H1 (cell line): ENCODE results near the gene NELFE. TPM values are rescaled to one million over a fixed set of nuclear protein-coding genes. Genes with fewer than 3 reads are reported as not detected.

Source experiments
- CTCF ChIA-PET: fragments of 300-600 bp; sonication (Branson Sonifier 250); formaldehyde crosslinking; loops from one replicate; lab custom pipeline; 2021; ENCODE audit not compliant: partially characterized antibody; lab: Charles Lee
- POLR2A ChIA-PET: fragments of 300-600 bp; sonication (Branson Sonifier 250); formaldehyde crosslinking; loops from one replicate; lab custom pipeline; 2021; ENCODE audit warnings: inconsistent platforms; ENCODE audit not compliant: partially characterized antibody; lab: Charles Lee
- DNase-seq, 2 experiments: peaks; one replicate each; pipeline versions ENCODE4 v3.0.0 to v3.0.0-alpha.2; 2010 to 2022; ENCODE audit warnings: low spot score in 2 of 2, low read depth in 1 of 2, mixed read lengths in 1 of 2
- FAIRE-seq: peaks from 2 replicates; lab custom pipeline; 2011; peaks lifted over from hg19 to GRCh38; lab: Jason Lieb, UNC
- H2AFZ ChIP-seq: 2 replicates; pipeline ENCODE4 v1.8.1; 2012; ENCODE audit warnings: low read length, inconsistent platforms
- H2AK5ac ChIP-seq: 2 replicates; pipeline ENCODE4 v1.6.1; 2013; ENCODE audit warnings: low read depth, low read length
- H2BK120ac ChIP-seq: replicated peaks from 2 replicates; pipeline ENCODE3; 2013; ENCODE audit warnings: low read depth, low read length, inconsistent platforms
- H2BK12ac ChIP-seq: 2 replicates; pipeline ENCODE4 v1.6.1; 2013; ENCODE audit warnings: low read depth, low read length
- H2BK15ac ChIP-seq: 2 replicates; pipeline ENCODE4 v1.6.1; 2013; ENCODE audit warnings: low read length
- H2BK20ac ChIP-seq: 2 replicates; pipeline ENCODE4 v1.6.1; 2013; ENCODE audit warnings: low read length
- H2BK5ac ChIP-seq: 2 replicates; pipeline ENCODE4 v1.6.1; 2013; ENCODE audit warnings: low read depth, low read length
- H3K14ac ChIP-seq: 2 replicates; pipeline ENCODE4 v1.6.1; 2013; ENCODE audit warnings: inconsistent platforms; ENCODE audit not compliant: insufficient read length
- H3K18ac ChIP-seq: 2 replicates; pipeline ENCODE4 v1.6.1; 2013; ENCODE audit warnings: low read length; ENCODE audit errors: extremely low read depth
- H3K23ac ChIP-seq: 2 replicates; pipeline ENCODE4 v1.6.1; 2013; ENCODE audit warnings: inconsistent platforms; ENCODE audit not compliant: insufficient read length
- H3K23me2 ChIP-seq: 2 replicates; pipeline ENCODE4 v1.6.1; 2013; ENCODE audit warnings: low read depth, low read length
- H3K27ac ChIP-seq: 2 replicates; pipeline ENCODE4 v1.6.1; 2011; ENCODE audit warnings: low read depth, low read length, inconsistent platforms
- H3K27me3 ChIP-seq, 4 experiments: replicated peaks in 1 of 4; 1 replicate in 1 of 4; 2 replicates in 3 of 4; pipeline versions ENCODE4 v1.6.1 to v1.8.1; 2011 to 2013; ENCODE audit warnings: low read length in 3 of 4, mild to moderate bottlenecking in 3 of 4, inconsistent platforms in 2 of 4, mixed read lengths in 2 of 4, moderate library complexity in 1 of 4; ENCODE audit not compliant: control insufficient read depth in 3 of 4, insufficient read depth in 3 of 4; ENCODE audit errors: extremely low read depth in 1 of 4
- H3K36me3 ChIP-seq, 4 experiments: 2 replicates each; pipeline versions ENCODE4 v1.6.1 to v1.8.1; 2011 to 2013; ENCODE audit warnings: mild to moderate bottlenecking in 4 of 4, low read length in 3 of 4, moderate library complexity in 2 of 4, control low read depth in 1 of 4, inconsistent platforms in 1 of 4; ENCODE audit not compliant: insufficient read depth in 4 of 4, control insufficient read depth in 2 of 4
- H3K4ac ChIP-seq: replicated peaks from 2 replicates; pipeline ENCODE3; 2013; ENCODE audit warnings: low read length, low read depth, mixed read lengths, inconsistent platforms; ENCODE audit not compliant: insufficient read length
- H3K4me1 ChIP-seq, 4 experiments: replicated peaks in 1 of 4; 1 replicate in 1 of 4; 2 replicates in 3 of 4; pipeline versions ENCODE4 v1.6.1 to v1.8.1; 2011 to 2013; ENCODE audit warnings: low read length in 3 of 4, inconsistent platforms in 2 of 4, mixed read lengths in 1 of 4; ENCODE audit not compliant: insufficient read depth in 4 of 4, control insufficient read depth in 3 of 4
- H3K4me2 ChIP-seq, 2 experiments: 2 replicates each; pipeline versions ENCODE4 v1.6.1 to v1.8.1; 2011 to 2013; ENCODE audit warnings: low read depth in 2 of 2, low read length in 2 of 2, control low read depth in 1 of 2, inconsistent platforms in 1 of 2, mild to moderate bottlenecking in 1 of 2; ENCODE audit not compliant: insufficient read depth in 1 of 2
- H3K4me3 ChIP-seq, 4 experiments: fragments of 200-600, 300-600 bp in 1 of 4; sonication (generic), shearing (Covaris generic), sonication (Bioruptor Twin) in 1 of 4; 2 replicates each; pipeline versions ENCODE4 v1.5.1 to v1.8.1; 2011 to 2016; ENCODE audit warnings: low read length in 4 of 4, low read depth in 3 of 4, control low read depth in 2 of 4, inconsistent platforms in 2 of 4, mild to moderate bottlenecking in 2 of 4, mixed read lengths in 1 of 4, moderate library complexity in 1 of 4; ENCODE audit not compliant: insufficient read depth in 2 of 4; ENCODE audit errors: extremely low read depth in 1 of 4
- H3K56ac ChIP-seq: replicated peaks from 2 replicates; pipeline ENCODE3; 2013; ENCODE audit warnings: low read depth, mild to moderate bottlenecking, mixed read lengths, low read length, inconsistent platforms; ENCODE audit not compliant: insufficient read length
- H3K79me1 ChIP-seq: 2 replicates; pipeline ENCODE4 v1.6.1; 2013; ENCODE audit warnings: low read depth, low read length, control low read depth
- H3K79me2 ChIP-seq, 2 experiments: 2 replicates each; pipeline versions ENCODE4 v1.6.1 to v1.8.1; 2012 to 2013; ENCODE audit warnings: low read length in 2 of 2, mild to moderate bottlenecking in 2 of 2, inconsistent platforms in 1 of 2; ENCODE audit not compliant: insufficient read depth in 2 of 2, control insufficient read depth in 1 of 2
- H3K9ac ChIP-seq, 4 experiments: replicated peaks in 1 of 4; 1 replicate in 1 of 4; 2 replicates in 3 of 4; pipeline versions ENCODE4 v1.6.1 to v1.8.1; 2011 to 2013; ENCODE audit warnings: low read depth in 3 of 4, low read length in 3 of 4, control low read depth in 2 of 4, mild to moderate bottlenecking in 2 of 4, moderate library complexity in 2 of 4, inconsistent platforms in 1 of 4; ENCODE audit errors: extremely low read depth in 1 of 4
- H3K9me3 ChIP-seq, 2 experiments: 2 replicates each; pipeline versions ENCODE4 v1.6.1 to v1.8.1; 2012 to 2013; ENCODE audit warnings: mild to moderate bottlenecking in 2 of 2, moderate library complexity in 2 of 2, control low read depth in 1 of 2, inconsistent platforms in 1 of 2, low read depth in 1 of 2, low read length in 1 of 2, mixed read lengths in 1 of 2; ENCODE audit not compliant: insufficient read depth in 2 of 2
- H4K20me1 ChIP-seq, 2 experiments: replicated peaks in 1 of 2; 2 replicates each; pipeline versions ENCODE3 to v1.8.1; 2011 to 2013; ENCODE audit warnings: inconsistent platforms in 2 of 2, low read length in 2 of 2, mild to moderate bottlenecking in 1 of 2; ENCODE audit not compliant: insufficient read depth in 2 of 2, control insufficient read depth in 1 of 2
- H4K5ac ChIP-seq: 2 replicates; pipeline ENCODE4 v1.6.1; 2013; ENCODE audit warnings: low read length, low read depth, mixed read lengths, inconsistent platforms; ENCODE audit not compliant: insufficient read length
- H4K8ac ChIP-seq: 2 replicates; pipeline ENCODE4 v1.8.0; 2013; ENCODE audit warnings: mild to moderate bottlenecking, moderate library complexity, low read length, inconsistent platforms; ENCODE audit not compliant: insufficient read depth; ENCODE audit errors: extremely low read depth
- H4K91ac ChIP-seq: replicated peaks from 2 replicates; pipeline ENCODE3; 2013; ENCODE audit warnings: low read length, mixed read lengths, inconsistent platforms; ENCODE audit not compliant: insufficient read length
- CBX5 ChIP-seq: fragments of 300-800, 300-1000 bp; sonication (generic); IDR thresholded peaks from 2 replicates; pipeline ENCODE4 v1.7.1; 2016; ENCODE audit warnings: antibody characterized with exemption, low read length, low read depth
- EGR1 ChIP-seq: IDR thresholded peaks from 2 replicates; pipeline ENCODE4 v1.6.1; 2011; ENCODE audit warnings: low read depth, low read length, borderline replicate concordance
- KDM4A ChIP-seq: IDR thresholded peaks from one replicate; pipeline ENCODE4 v1.7.1; 2012; ENCODE audit warnings: low read depth, mild to moderate bottlenecking, moderate library complexity, low read length, inconsistent platforms; ENCODE audit not compliant: severe bottlenecking
- PHF8 ChIP-seq: fragments of 200-600 bp; sonication (generic); conservative IDR thresholded peaks from 2 replicates; pipeline ENCODE4 v1.7.1; 2012; ENCODE audit warnings: low read depth, mild to moderate bottlenecking, inconsistent platforms, low read length, moderate library complexity
- RBBP5 ChIP-seq: IDR thresholded peaks from 2 replicates; pipeline ENCODE4 v1.7.1; 2012; ENCODE audit warnings: low read depth, mild to moderate bottlenecking, inconsistent platforms, low read length, moderate library complexity, borderline replicate concordance
- SRF ChIP-seq: IDR thresholded peaks from 2 replicates; pipeline ENCODE4 v1.6.1; 2011; ENCODE audit warnings: mild to moderate bottlenecking, low read depth, low read length, moderate library complexity
- YY1 ChIP-seq: IDR thresholded peaks from 2 replicates; pipeline ENCODE4 v1.6.1; 2011; ENCODE audit warnings: low read depth, mild to moderate bottlenecking, low read length
- WGBS, 2 experiments: shearing (Covaris generic) in 1 of 2; methylation state at CpG; one replicate each; pipeline versions ENCODE4 v1.1.6 to v1.1.7; 2013 to 2015; ENCODE audit warnings: low lambda C conversion rate in 2 of 2, mixed read lengths in 2 of 2, inconsistent platforms in 1 of 2, low coverage in 1 of 2, missing lambda C conversion rate in 1 of 2; ENCODE audit not compliant: insufficient replicate concordance in 2 of 2, insufficient coverage in 1 of 2, insufficient read length in 1 of 2; ENCODE audit errors: extremely low coverage in 1 of 2, missing lambda C conversion rate in 1 of 2; 5-methylcytosine and 5-hydroxymethylcytosine counted together
- polyA plus RNA-seq, 7 experiments: library from polyadenylated mRNA; depleted of rRNA in 3 of 7; stranded (reverse) in 5 of 7; unstranded in 2 of 7; fragments of >200 nt in 5 of 7; fragments of 200-250 nt in 2 of 7; gene quantifications; 1 replicate in 5 of 7; 2 replicates in 1 of 7; 4 replicates in 1 of 7; pipeline versions ENCODE4 v1.2.1 to v1.2.3, GENCODE V29; 2011 to 2013; ENCODE audit warnings: missing spikeins in 2 of 7, mixed read lengths in 2 of 7
- total RNA-seq: library from RNA; stranded (reverse); fragmentation: NEBNext Ultra II Directional; extraction: Animal tissue kit (Norgen Biotek cat#: 25700); gene quantifications from 2 replicates; pipeline ENCODE4 v1.2.1, GENCODE V29; 2021
- TF ChIP-seq, protein P1 (sequence below): IDR thresholded peaks from 2 replicates; pipeline ENCODE4 v1.6.1; 2012; ENCODE audit warnings: low read length, inconsistent platforms

NELFE gene
- total and polyA plus RNA-seq, 2 of the 8 experiments (the other 6 are each of a cell fraction or from before 2014, with no cell fraction given), result 49.2 to 71.5 TPM

DNA sequence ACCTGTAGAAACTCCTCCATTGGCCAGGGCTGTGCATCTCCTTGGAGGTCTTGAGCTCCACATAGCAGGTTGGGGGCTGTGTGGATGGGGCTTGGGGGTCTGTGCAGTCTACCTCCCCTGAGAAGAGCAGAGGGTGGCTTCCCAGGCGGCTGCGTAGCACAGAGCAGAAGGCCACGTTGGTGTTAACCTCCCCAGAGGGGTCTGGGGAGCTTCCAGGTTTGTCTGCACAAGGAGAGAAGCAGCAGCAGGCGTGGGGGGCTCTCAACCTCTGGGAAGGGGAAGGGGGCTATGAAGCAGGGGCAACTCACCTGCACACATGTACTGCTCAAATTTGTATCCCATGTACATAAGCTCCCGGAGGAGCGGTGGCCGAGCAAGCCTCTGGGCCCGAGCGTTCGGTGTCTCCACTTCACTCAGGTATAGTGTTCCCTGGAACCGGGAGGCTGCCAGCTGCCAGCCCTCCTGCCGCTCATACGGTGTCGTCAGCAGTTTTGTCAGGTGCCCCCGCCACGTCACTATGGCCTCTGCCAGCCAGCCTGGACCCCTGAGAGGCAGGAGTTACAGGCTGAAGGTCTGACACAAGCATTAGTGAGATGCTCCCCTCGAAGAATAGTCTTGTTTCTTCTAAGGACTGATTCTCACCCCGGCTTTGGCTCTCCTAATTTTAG lies 12.0 kb upstream of the NELFE start:
- DNase-seq (no peak), FAIRE-seq (no peak)
- H4K91ac ChIP-seq, result no peak overlapping the region
- ChIA-PET CTCF (interaction anchor here (0.9 to 10.2 kb wide), 5 partner anchors 9 to 419 kb away, joined by 3 to 84 read pairs (median 4); no protein-coding TSS in a partner anchor), POLR2A (interaction anchor here (0.7 to 15.3 kb wide), 13 partner anchors 15 to 297 kb away, joined by 3 to 279 read pairs (median 7); partner anchors contain the start of genes CFB, EHMT2, FKBPL and NELFE)
- H3K4me1 ChIP-seq, result peaks cover 0 to 9% (median 5%) of the 10 kb centered on the region in 4 experiments; a peak in 5 of 7 replicates
- no peak overlapping the region for H2BK120ac ChIP-seq
- WGBS, 2 experiments, result 88% methylated on average over 14 of the region's 18 CpGs; no CpG with 5 or more reads in 1 of the 2 experiments
- H2BK5ac ChIP-seq, result peak overlapping the region; percentile 88; the same call in 1 of the 2 replicates
- peaks cover 0 to 11% of the 10 kb centered on the region in 2 experiments; a peak in 1 of 4 replicates for H3K79me2 ChIP-seq
- no peak overlapping the region for H3K4ac ChIP-seq
- H4K5ac ChIP-seq, result no peak overlapping the region
- H2AFZ ChIP-seq, result no peak overlapping the region
- no peak overlapping the region for H3K9ac ChIP-seq
- no peak overlapping the region for H3K23ac ChIP-seq
- no peak overlapping the region for H2BK20ac ChIP-seq
- TF ChIP-seq RBBP5, result no peak
- TF ChIP-seq EGR1, result no peak
- TF ChIP-seq, protein P1, sequence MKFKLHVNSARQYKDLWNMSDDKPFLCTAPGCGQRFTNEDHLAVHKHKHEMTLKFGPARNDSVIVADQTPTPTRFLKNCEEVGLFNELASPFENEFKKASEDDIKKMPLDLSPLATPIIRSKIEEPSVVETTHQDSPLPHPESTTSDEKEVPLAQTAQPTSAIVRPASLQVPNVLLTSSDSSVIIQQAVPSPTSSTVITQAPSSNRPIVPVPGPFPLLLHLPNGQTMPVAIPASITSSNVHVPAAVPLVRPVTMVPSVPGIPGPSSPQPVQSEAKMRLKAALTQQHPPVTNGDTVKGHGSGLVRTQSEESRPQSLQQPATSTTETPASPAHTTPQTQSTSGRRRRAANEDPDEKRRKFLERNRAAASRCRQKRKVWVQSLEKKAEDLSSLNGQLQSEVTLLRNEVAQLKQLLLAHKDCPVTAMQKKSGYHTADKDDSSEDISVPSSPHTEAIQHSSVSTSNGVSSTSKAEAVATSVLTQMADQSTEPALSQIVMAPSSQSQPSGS, result no peak
- no peak for TF ChIP-seq PHF8
- no peak for TF ChIP-seq KDM4A
- no peak for TF ChIP-seq CBX5
- TF ChIP-seq YY1, result no peak
- TF ChIP-seq SRF, result no peak
- peaks cover 10 to 39% (median 26%) of the 10 kb centered on the region in 4 experiments; a peak in 7 of 8 replicates for H3K36me3 ChIP-seq
- no peak overlapping the region for H3K27ac ChIP-seq
- H2BK15ac ChIP-seq, result no peak overlapping the region
- no peak overlapping the region for H3K18ac ChIP-seq
- H2AK5ac ChIP-seq, result no peak overlapping the region
- H3K79me1 ChIP-seq, result peaks cover 4% of the 10 kb centered on the region; the same call in 1 of the 2 replicates
- no peak overlapping the region for H3K56ac ChIP-seq
- H4K20me1 ChIP-seq, result peaks cover 0 to 3% of the 10 kb centered on the region in 2 experiments
- no peaks in the 10 kb centered on the region for H3K9me3 ChIP-seq
- H3K4me3 ChIP-seq, result peak overlapping the region in 1 of 4 experiments; percentile 81; a peak in 1 of 8 replicates
- H3K14ac ChIP-seq, result no peak overlapping the region
- H2BK12ac ChIP-seq, result no peak overlapping the region
- peaks cover 13% of the 10 kb centered on the region for H3K23me2 ChIP-seq
- H4K8ac ChIP-seq, result no peak overlapping the region
- H3K27me3 ChIP-seq, result no peaks in the 10 kb centered on the region; a peak in 1 of 7 replicates
- peak overlapping the region; percentile 91 to 100; a peak in 1 of 4 replicates for H3K4me2 ChIP-seq
